HFF-Myc (cell line): ENCODE data around the gene LRMDA.

ENCODE experiments used
- DNase-seq: peaks from one replicate; pipeline ENCODE4 v3.0.0-alpha.2; 2011; ENCODE audit warnings: low read depth; ENCODE audit errors: extremely low read depth
- H3K4me3 ChIP-seq: replicated peaks from 2 replicates; pipeline ENCODE4 v1.5.1; 2011; ENCODE audit warnings: low read depth, mild to moderate bottlenecking, control low read depth, low read length
- TF ChIP-seq, protein P1 (sequence below): IDR thresholded peaks from 2 replicates; pipeline ENCODE4 v1.5.1; 2012; ENCODE audit warnings: mild to moderate bottlenecking, low read depth, low read length, control low read depth; ENCODE audit errors: missing control alignments

LRMDA gene

GRCh38 chr10:75801661-75802060 lies 370.2 kb downstream of the LRMDA start:
- DNase-seq, result no peak

GRCh38 chr10:75803121-75803520 lies 371.7 kb downstream of the LRMDA start:
- no peak for DNase-seq
- TF ChIP-seq, protein P1, sequence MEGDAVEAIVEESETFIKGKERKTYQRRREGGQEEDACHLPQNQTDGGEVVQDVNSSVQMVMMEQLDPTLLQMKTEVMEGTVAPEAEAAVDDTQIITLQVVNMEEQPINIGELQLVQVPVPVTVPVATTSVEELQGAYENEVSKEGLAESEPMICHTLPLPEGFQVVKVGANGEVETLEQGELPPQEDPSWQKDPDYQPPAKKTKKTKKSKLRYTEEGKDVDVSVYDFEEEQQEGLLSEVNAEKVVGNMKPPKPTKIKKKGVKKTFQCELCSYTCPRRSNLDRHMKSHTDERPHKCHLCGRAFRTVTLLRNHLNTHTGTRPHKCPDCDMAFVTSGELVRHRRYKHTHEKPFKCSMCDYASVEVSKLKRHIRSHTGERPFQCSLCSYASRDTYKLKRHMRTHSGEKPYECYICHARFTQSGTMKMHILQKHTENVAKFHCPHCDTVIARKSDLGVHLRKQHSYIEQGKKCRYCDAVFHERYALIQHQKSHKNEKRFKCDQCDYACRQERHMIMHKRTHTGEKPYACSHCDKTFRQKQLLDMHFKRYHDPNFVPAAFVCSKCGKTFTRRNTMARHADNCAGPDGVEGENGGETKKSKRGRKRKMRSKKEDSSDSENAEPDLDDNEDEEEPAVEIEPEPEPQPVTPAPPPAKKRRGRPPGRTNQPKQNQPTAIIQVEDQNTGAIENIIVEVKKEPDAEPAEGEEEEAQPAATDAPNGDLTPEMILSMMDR, result no peak
- no peak overlapping the region for H3K4me3 ChIP-seq

More at GRCh38 chr10:75801661-75802060, 370.2 kb downstream of the LRMDA start:
- TF ChIP-seq, protein P1, result no peak
- H3K4me3 ChIP-seq, result no peak overlapping the region

GRCh38 chr10:75803816-75804552 lies 372.6 kb downstream of the LRMDA start:
- no peak for DNase-seq
- H3K4me3 ChIP-seq, result no peak overlapping the region
- TF ChIP-seq, protein P1, result no peak

DNA sequence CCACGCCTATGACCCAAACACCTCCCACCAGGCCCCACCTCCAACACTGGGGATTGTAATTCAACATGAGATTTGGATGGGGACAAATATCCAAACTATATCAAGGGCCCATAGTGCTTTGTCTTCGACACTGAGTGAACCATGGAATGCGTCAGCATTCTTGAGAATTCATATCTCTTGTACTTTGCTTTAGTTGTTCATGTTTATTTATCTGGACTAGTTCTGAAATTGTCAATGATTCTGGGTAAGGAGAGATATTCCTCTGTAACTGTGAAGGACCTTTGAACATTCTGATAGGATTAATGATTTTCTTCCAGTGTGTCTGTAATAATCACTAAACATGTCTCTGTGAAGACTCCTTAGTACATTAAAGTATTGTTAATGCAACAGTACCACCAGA lies 374.8 kb downstream of the LRMDA start:
- H3K4me3 ChIP-seq, result no peak overlapping the region
- TF ChIP-seq, protein P1, result no peak
- DNase-seq, result no peak

DNA sequence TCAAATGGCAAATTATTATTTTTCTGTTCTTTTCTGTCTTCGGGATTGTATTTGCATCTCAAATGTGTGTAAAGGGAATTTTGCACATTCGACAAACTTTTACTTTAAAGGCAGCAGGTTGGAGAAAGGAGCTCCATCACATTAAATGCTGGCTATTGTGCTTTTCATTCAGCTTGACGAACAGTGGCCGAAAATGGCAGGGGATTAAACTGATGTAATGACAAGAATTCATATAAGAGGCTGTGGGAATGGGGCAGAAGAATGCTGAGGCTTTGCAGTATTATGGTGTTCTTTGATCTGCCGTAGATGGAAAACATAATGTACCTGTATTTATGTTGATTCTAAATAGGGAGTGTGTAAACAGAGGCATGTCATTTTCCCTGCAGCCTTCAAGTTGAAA lies 376.0 kb downstream of the LRMDA start:
- no peak for DNase-seq
- H3K4me3 ChIP-seq, result no peak overlapping the region
- TF ChIP-seq, protein P1, result no peak

DNA sequence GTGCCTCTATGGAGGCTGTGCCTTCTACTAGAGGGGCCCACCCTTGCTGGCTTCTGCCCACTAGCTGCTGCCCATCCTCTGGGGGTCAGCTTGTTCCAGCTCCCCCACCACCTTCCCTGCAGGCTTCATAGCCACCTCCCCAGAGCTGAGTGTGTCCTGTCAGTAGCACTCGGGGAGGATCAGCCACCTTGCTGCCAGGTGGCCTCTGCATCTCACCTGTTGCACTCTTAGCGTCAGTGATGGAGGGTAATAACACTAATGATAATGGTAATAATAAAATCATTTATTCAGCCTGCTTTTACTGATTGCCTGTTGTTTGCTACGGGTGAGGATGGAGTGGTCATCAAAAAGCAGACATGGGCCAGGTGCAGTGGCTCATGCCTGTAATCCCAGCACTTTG lies 377.6 kb downstream of the LRMDA start:
- TF ChIP-seq, protein P1, result no peak
- no peak for DNase-seq
- H3K4me3 ChIP-seq, result no peak overlapping the region

- no peak overlapping the region for H3K4me3 ChIP-seq
- TF ChIP-seq, protein P1, result no peak
- DNase-seq, result no peak
Observed at GRCh38 chr10:75814014-75814413, 382.6 kb downstream of the LRMDA start.
